HepG2 (cell line): ENCODE results near the gene RPL37. TPM values are rescaled to one million over a fixed set of nuclear protein-coding genes. Genes with fewer than 3 reads are reported as not detected.

ENCODE experiments used
- ATAC-seq: fragments of 200-7000 bp; cut with Tn5 transposase; 3 replicates; pipeline ENCODE4 v1.9.1; 2020; ENCODE audit warnings: mild to moderate bottlenecking, moderate library complexity
- BruUV-seq: library from RNA; stranded (reverse); fragments of 400-500 nt; replicated peaks from 2 replicates; lab custom pipeline; 2021; lab: Mats Ljungman, UMichigan
- CTCF ChIA-PET: fragments of 300-600 bp; formaldehyde crosslinking; extraction: SDS; loops from one replicate; lab custom pipeline; 2021; ENCODE audit warnings: low total read pairs, inconsistent platforms, low intra/inter-chr PET ratio; lab: Yijun Ruan, JAX
- POLR2A ChIA-PET: fragments of 350-600 bp; sonication (Branson Sonifier 250); formaldehyde crosslinking; loops from one replicate; lab custom pipeline; 2020; ENCODE audit warnings: antibody characterized with exemption, inconsistent platforms; lab: Yijun Ruan, JAX
- DNase-seq: peaks from one replicate; pipeline ENCODE4 v3.0.0-alpha.2; 2015; ENCODE audit warnings: low spot score
- FAIRE-seq: peaks from 3 replicates; lab custom pipeline; 2011; peaks lifted over from hg19 to GRCh38; lab: Jason Lieb, UNC
- H2AFZ ChIP-seq: one replicate; pipeline ENCODE4 v1.6.1; 2011; ENCODE audit warnings: low read length, inconsistent platforms
- H3K27ac ChIP-seq: fragments of 300-600 bp; 3 replicates; pipeline ENCODE4 v1.8.0; 2011; ENCODE audit warnings: mixed run types, mild to moderate bottlenecking, mixed read lengths, low read length, inconsistent platforms; ENCODE audit not compliant: insufficient read depth; ENCODE audit errors: extremely low read length
- H3K27me3 ChIP-seq, 2 experiments: fragments of 200-600 bp in 1 of 2; 2 replicates in 1 of 2; 3 replicates in 1 of 2; pipeline versions ENCODE4 v1.6.0 to v1.8.0; 2011; ENCODE audit warnings: low read length in 2 of 2, mild to moderate bottlenecking in 2 of 2, moderate library complexity in 2 of 2, inconsistent platforms in 1 of 2; ENCODE audit not compliant: insufficient read depth in 2 of 2, control insufficient read depth in 1 of 2
- H3K36me3 ChIP-seq, 2 experiments: fragments of 200-600 bp in 1 of 2; replicated peaks in 1 of 2; 2 replicates in 1 of 2; 3 replicates in 1 of 2; pipeline versions ENCODE4 v1.5.1 to v1.8.0; 2011; ENCODE audit warnings: low read length in 2 of 2, inconsistent platforms in 1 of 2; ENCODE audit not compliant: insufficient read depth in 2 of 2, control insufficient read depth in 1 of 2
- H3K4me1 ChIP-seq: 2 replicates; pipeline ENCODE4 v1.5.1; 2012; ENCODE audit warnings: low read length, inconsistent platforms; ENCODE audit not compliant: insufficient read depth
- H3K4me2 ChIP-seq: 2 replicates; pipeline ENCODE4 v1.6.0; 2011; ENCODE audit warnings: low read depth, low read length, inconsistent platforms
- H3K4me3 ChIP-seq, 3 experiments: fragments of 200-600 bp in 1 of 3; sonication (generic), shearing (Covaris generic) in 1 of 3; replicated peaks in 1 of 3; 2 replicates each; pipeline ENCODE4 v1.5.1; 2011 to 2016; ENCODE audit warnings: low read length in 3 of 3, inconsistent platforms in 2 of 3, low read depth in 2 of 3, mild to moderate bottlenecking in 2 of 3, control low read depth in 1 of 3, mixed read lengths in 1 of 3; ENCODE audit not compliant: insufficient read depth in 1 of 3
- H3K79me2 ChIP-seq: one replicate; pipeline ENCODE4 v1.6.1; 2011; ENCODE audit warnings: low read length, inconsistent platforms; ENCODE audit not compliant: insufficient read depth
- H3K9ac ChIP-seq: 2 replicates; pipeline ENCODE4 v1.6.0; 2011; ENCODE audit warnings: mild to moderate bottlenecking, low read depth, low read length, inconsistent platforms; ENCODE audit not compliant: insufficient read depth
- H3K9me3 ChIP-seq: 2 replicates; pipeline ENCODE4 v1.5.1; 2012; ENCODE audit warnings: mild to moderate bottlenecking, low read length
- H4K20me1 ChIP-seq: 2 replicates; pipeline ENCODE4 v1.6.0; 2011; ENCODE audit warnings: inconsistent platforms, mild to moderate bottlenecking, low read length, moderate library complexity; ENCODE audit not compliant: insufficient read depth
- HOXA3 ChIP-seq: sonication (generic); formaldehyde crosslinking; IDR thresholded peaks from 2 replicates; pipeline ENCODE4 v1.5.0; 2020; ENCODE audit warnings: missing genetic modification reagents
- MEIS1 ChIP-seq: sonication (generic); formaldehyde crosslinking; IDR thresholded peaks from 2 replicates; pipeline ENCODE4 v1.9.0; 2021; ENCODE audit warnings: mild to moderate bottlenecking, missing genetic modification reagents, moderate library complexity, borderline replicate concordance
- PCBP1 ChIP-seq: fragments of 200-400 bp; formaldehyde crosslinking; IDR thresholded peaks from 2 replicates; pipeline ENCODE4 v1.6.1; 2017; ENCODE audit warnings: mild to moderate bottlenecking, low read depth, low read length, borderline replicate concordance
- PTBP1 ChIP-seq: fragments of 200-400 bp; formaldehyde crosslinking; IDR thresholded peaks from 2 replicates; pipeline ENCODE4 v1.6.1; 2018; ENCODE audit warnings: low read length, low read depth; ENCODE audit not compliant: poor library complexity, severe bottlenecking
- SOX13 ChIP-seq, 3 experiments: fragments of 450-650 bp in 1 of 3; sonication (generic) in 1 of 3; formaldehyde crosslinking in 1 of 3; IDR thresholded peaks in 2 of 3; conservative IDR thresholded peaks in 1 of 3; 2 replicates each; pipeline versions ENCODE4 v1.5.0 to v1.6.1; 2016 to 2020; ENCODE audit warnings: antibody characterized with exemption in 1 of 3, mild to moderate bottlenecking in 1 of 3, missing compliant biosample characterization in 1 of 3, missing genetic modification reagents in 1 of 3, moderate library complexity in 1 of 3
- ZBTB21 ChIP-seq: sonication (generic); formaldehyde crosslinking; IDR thresholded peaks from 2 replicates; pipeline ENCODE4 v1.4.0; 2020; ENCODE audit warnings: missing genetic modification reagents
- ZBTB7B ChIP-seq: sonication (generic); formaldehyde crosslinking; IDR thresholded peaks from 2 replicates; pipeline ENCODE4 v1.4.0; 2020; ENCODE audit warnings: missing genetic modification reagents
- WGBS: methylation state at CpG from one replicate; pipeline ENCODE4 v1.1.6; 2017; ENCODE audit warnings: low lambda C conversion rate; 5-methylcytosine and 5-hydroxymethylcytosine counted together
- in situ Hi-C: cut with HindIII; loops from 2 replicates; pipeline ENCODE4 v1.10.0; 2017; ENCODE audit warnings: low pct_unique_long_range_greater_than_20kb; ENCODE audit not compliant: extremely low pct_ligation_motif_present
- intact Hi-C: fragments of 100-400 bp; cut with micrococcal nuclease; formaldehyde crosslinking; loops from one replicate; pipeline ENCODE4 v1.10.0; 2022; ENCODE audit not compliant: unreplicated experiment
- polyA plus RNA-seq, 8 experiments: library from polyadenylated mRNA; depleted of rRNA in 3 of 8; stranded (reverse) in 7 of 8; unstranded in 1 of 8; fragments of >200 nt; fragmentation: Illumina TruSeq in 4 of 8; extraction: Trizol in 4 of 8; gene quantifications; 2 replicates each; pipeline versions ENCODE4 v1.2.1 to v1.2.3, GENCODE V29; 2011 to 2016; ENCODE audit warnings: low read depth in 4 of 8, missing spikeins in 1 of 8, mixed read lengths in 1 of 8; ENCODE audit not compliant: insufficient read depth in 1 of 8
- total RNA-seq, 5 experiments: library from RNA; depleted of rRNA; stranded (reverse); fragments of >200 nt; fragmentation: Illumina TruSeq; extraction: Trizol; gene quantifications; 2 replicates each; pipeline ENCODE4 v1.2.3, GENCODE V29; 2016; ENCODE audit warnings: low read depth in 1 of 5
- TF ChIP-seq, protein P1 (sequence below): sonication (generic); formaldehyde crosslinking; IDR thresholded peaks from 2 replicates; pipeline ENCODE4 v1.8.0; 2022; ENCODE audit warnings: mild to moderate bottlenecking, missing genetic modification reagents, moderate library complexity
- TF ChIP-seq, protein P2 (sequence below): sonication (generic); formaldehyde crosslinking; IDR thresholded peaks from 2 replicates; pipeline ENCODE4 v1.8.0; 2022; ENCODE audit warnings: mild to moderate bottlenecking, missing genetic modification reagents
- TF ChIP-seq, protein P3 (sequence below): sonication (generic); formaldehyde crosslinking; conservative IDR thresholded peaks from 2 replicates; pipeline ENCODE4 v1.8.0; 2022; ENCODE audit warnings: mild to moderate bottlenecking, moderate library complexity, missing genetic modification reagents
- TF ChIP-seq, protein P4 (sequence below): sonication (generic); formaldehyde crosslinking; IDR thresholded peaks from 2 replicates; pipeline ENCODE4 v1.4.0; 2020; ENCODE audit warnings: missing genetic modification reagents

RPL37 gene
- total and polyA plus RNA-seq, 2 of the 13 experiments (the other 11 are each of a cell fraction or from before 2014, with no cell fraction given): 1,981 to 3,367 TPM

DNA sequence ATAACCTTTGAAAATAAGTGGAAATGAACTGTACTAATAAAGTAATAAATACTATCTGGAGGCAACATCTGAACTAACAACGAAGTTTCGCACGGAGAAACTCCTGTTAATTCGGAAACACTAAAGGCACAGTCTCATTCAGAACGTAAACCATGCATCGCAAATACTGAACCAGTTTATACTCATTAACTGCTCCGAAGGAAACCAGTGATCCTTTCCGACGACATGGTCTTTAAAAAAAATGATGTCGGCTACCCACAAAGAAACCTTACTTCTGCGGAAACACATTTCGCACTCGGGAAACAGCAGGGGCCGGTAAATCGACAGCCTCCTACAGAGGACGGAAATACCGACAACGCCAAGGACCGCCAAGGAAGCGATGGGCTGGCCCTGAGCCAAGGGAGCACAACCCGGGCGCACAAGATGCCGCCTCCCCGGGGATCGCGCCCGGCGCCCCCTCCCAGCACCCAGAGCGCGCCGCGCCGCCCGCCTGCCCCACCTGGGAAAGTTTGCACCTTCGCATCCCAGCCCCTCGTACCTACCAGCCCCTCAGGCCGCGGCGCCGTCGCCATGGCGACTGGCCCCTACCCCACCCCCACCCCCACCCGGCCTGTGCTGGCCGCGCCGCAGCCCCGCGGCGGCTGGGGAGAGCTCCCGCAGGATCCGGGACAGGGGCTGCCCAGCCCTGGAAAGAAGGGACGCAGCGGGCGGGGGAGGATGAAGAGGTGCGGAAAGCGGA lies 37.6 kb downstream of the RPL37 start:
- H3K79me2 ChIP-seq: peaks cover 50% of the 10 kb centered on the region
- CTCF ChIA-PET: interaction anchor here (1.7 kb wide), 1 partner anchor 42 kb away, joined by 19 read pairs; the partner anchor contains the start of gene TTC33
- H3K9me3 ChIP-seq: no peaks in the 10 kb centered on the region
- WGBS: 4% methylated on average over 25 of the region's 56 CpGs
- H3K27ac ChIP-seq: peak overlapping the region; percentile 93
- peaks cover 12% of the 10 kb centered on the region for H4K20me1 ChIP-seq
- H3K9ac ChIP-seq: peak overlapping the region; percentile 92
- in situ Hi-C loops (no loop called here), intact Hi-C loops (loop anchor here (1.0 kb wide), 2 partner anchors 37 to 42 kb away; partner anchors contain the start of gene TTC33)
- DNase-seq (no peak), ATAC-seq (peak; percentile 78), FAIRE-seq (no peak)
- H3K4me3 ChIP-seq: peak overlapping the region; percentile 94 to 98 (median 96)
- POLR2A ChIA-PET: interaction anchor here (0.6 to 2.2 kb wide), 6 partner anchors 9 to 618 kb away, joined by 3 to 8 read pairs (median 5); no protein-coding TSS in a partner anchor
- BruUV-seq: TSS peak; percentile 58
- H3K4me2 ChIP-seq: peak overlapping the region; percentile 81
- H3K36me3 ChIP-seq: no peaks in the 10 kb centered on the region
- no peak overlapping the region for H2AFZ ChIP-seq
- H3K4me1 ChIP-seq: peaks cover 63% of the 10 kb centered on the region
- no peaks in the 10 kb centered on the region; a peak in 1 of 5 replicates for H3K27me3 ChIP-seq
- TF ChIP-seq, protein P1, sequence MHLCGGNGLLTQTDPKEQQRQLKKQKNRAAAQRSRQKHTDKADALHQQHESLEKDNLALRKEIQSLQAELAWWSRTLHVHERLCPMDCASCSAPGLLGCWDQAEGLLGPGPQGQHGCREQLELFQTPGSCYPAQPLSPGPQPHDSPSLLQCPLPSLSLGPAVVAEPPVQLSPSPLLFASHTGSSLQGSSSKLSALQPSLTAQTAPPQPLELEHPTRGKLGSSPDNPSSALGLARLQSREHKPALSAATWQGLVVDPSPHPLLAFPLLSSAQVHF (CRISPR knock-in tag): no peak
- 0 out of 2 replicates have a peak, but pooled peaks have one; percentile 8 for TF ChIP-seq PCBP1
- TF ChIP-seq, protein P2, sequence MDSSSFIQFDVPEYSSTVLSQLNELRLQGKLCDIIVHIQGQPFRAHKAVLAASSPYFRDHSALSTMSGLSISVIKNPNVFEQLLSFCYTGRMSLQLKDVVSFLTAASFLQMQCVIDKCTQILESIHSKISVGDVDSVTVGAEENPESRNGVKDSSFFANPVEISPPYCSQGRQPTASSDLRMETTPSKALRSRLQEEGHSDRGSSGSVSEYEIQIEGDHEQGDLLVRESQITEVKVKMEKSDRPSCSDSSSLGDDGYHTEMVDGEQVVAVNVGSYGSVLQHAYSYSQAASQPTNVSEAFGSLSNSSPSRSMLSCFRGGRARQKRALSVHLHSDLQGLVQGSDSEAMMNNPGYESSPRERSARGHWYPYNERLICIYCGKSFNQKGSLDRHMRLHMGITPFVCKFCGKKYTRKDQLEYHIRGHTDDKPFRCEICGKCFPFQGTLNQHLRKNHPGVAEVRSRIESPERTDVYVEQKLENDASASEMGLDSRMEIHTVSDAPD (CRISPR knock-in tag): no peak
- TF ChIP-seq ZBTB7B: 0 out of 2 replicates have a peak, but pooled peaks have one; percentile 16
- TF ChIP-seq SOX13 (IDR thresholded peaks at IDR 0.05): no peak
- no peak for TF ChIP-seq SOX13 (CRISPR knock-in tag; conservative IDR thresholded peaks at IDR 0.05 in 1 of 2, IDR thresholded peaks at IDR 0.05 in 1 of 2)
- TF ChIP-seq PTBP1: no peak
- TF ChIP-seq MEIS1 (CRISPR knock-in tag): 0 out of 2 replicates have a peak, but pooled peaks have one; percentile 3
- TF ChIP-seq, protein P3, sequence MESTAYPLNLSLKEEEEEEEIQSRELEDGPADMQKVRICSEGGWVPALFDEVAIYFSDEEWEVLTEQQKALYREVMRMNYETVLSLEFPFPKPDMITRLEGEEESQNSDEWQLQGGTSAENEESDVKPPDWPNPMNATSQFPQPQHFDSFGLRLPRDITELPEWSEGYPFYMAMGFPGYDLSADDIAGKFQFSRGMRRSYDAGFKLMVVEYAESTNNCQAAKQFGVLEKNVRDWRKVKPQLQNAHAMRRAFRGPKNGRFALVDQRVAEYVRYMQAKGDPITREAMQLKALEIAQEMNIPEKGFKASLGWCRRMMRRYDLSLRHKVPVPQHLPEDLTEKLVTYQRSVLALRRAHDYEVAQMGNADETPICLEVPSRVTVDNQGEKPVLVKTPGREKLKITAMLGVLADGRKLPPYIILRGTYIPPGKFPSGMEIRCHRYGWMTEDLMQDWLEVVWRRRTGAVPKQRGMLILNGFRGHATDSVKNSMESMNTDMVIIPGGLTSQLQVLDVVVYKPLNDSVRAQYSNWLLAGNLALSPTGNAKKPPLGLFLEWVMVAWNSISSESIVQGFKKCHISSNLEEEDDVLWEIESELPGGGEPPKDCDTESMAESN (CRISPR knock-in tag): peak; percentile 72; the same call in 1 of the 2 replicates
- peak; percentile 64; the same call in 1 of the 2 replicates for TF ChIP-seq HOXA3
- TF ChIP-seq, protein P4, sequence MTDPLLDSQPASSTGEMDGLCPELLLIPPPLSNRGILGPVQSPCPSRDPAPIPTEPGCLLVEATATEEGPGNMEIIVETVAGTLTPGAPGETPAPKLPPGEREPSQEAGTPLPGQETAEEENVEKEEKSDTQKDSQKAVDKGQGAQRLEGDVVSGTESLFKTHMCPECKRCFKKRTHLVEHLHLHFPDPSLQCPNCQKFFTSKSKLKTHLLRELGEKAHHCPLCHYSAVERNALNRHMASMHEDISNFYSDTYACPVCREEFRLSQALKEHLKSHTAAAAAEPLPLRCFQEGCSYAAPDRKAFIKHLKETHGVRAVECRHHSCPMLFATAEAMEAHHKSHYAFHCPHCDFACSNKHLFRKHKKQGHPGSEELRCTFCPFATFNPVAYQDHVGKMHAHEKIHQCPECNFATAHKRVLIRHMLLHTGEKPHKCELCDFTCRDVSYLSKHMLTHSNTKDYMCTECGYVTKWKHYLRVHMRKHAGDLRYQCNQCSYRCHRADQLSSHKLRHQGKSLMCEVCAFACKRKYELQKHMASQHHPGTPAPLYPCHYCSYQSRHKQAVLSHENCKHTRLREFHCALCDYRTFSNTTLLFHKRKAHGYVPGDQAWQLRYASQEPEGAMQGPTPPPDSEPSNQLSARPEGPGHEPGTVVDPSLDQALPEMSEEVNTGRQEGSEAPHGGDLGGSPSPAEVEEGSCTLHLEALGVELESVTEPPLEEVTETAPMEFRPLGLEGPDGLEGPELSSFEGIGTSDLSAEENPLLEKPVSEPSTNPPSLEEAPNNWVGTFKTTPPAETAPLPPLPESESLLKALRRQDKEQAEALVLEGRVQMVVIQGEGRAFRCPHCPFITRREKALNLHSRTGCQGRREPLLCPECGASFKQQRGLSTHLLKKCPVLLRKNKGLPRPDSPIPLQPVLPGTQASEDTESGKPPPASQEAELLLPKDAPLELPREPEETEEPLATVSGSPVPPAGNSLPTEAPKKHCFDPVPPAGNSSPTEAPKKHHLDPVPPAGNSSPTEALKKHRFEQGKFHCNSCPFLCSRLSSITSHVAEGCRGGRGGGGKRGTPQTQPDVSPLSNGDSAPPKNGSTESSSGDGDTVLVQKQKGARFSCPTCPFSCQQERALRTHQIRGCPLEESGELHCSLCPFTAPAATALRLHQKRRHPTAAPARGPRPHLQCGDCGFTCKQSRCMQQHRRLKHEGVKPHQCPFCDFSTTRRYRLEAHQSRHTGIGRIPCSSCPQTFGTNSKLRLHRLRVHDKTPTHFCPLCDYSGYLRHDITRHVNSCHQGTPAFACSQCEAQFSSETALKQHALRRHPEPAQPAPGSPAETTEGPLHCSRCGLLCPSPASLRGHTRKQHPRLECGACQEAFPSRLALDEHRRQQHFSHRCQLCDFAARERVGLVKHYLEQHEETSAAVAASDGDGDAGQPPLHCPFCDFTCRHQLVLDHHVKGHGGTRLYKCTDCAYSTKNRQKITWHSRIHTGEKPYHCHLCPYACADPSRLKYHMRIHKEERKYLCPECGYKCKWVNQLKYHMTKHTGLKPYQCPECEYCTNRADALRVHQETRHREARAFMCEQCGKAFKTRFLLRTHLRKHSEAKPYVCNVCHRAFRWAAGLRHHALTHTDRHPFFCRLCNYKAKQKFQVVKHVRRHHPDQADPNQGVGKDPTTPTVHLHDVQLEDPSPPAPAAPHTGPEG (CRISPR knock-in tag): no peak
- TF ChIP-seq ZBTB21 (CRISPR knock-in tag): no peak
